Astrocyte (in vitro differentiated cells and primary cell): ENCODE results near the gene HS6ST3.

Experiments
- EZH2 ChIP-seq: IDR thresholded peaks from 2 replicates; pipeline ENCODE4 v1.6.1; 2012; ENCODE audit warnings: mild to moderate bottlenecking, low read length, inconsistent platforms; ENCODE audit not compliant: insufficient read depth
- TF ChIP-seq, protein P1 (sequence below): IDR thresholded peaks from 2 replicates; pipeline ENCODE4 v1.5.1; 2011; ENCODE audit warnings: low read depth, mild to moderate bottlenecking, inconsistent platforms, low read length, moderate library complexity; ENCODE audit not compliant: insufficient read depth

DNA sequence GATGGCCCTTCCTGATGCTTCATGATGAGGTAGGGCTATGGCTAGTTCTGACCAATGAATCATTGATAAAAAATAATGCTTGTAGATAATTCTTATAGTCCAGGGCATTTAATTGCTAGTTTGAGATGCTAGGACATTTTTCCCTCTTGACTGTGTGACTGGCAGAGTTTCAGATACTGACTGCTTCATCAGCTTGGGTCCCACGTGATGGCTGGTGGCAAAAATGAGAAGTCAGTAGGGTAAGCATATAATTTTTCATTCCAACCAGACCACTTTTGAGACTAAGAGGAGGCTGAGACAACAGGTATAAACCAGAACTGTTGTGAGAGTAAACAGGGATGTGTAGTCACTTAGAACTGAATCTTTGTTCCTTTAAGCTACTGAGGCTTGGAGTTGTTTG, 183.3 kb downstream of the HS6ST3 start:
- TF ChIP-seq, protein P1, sequence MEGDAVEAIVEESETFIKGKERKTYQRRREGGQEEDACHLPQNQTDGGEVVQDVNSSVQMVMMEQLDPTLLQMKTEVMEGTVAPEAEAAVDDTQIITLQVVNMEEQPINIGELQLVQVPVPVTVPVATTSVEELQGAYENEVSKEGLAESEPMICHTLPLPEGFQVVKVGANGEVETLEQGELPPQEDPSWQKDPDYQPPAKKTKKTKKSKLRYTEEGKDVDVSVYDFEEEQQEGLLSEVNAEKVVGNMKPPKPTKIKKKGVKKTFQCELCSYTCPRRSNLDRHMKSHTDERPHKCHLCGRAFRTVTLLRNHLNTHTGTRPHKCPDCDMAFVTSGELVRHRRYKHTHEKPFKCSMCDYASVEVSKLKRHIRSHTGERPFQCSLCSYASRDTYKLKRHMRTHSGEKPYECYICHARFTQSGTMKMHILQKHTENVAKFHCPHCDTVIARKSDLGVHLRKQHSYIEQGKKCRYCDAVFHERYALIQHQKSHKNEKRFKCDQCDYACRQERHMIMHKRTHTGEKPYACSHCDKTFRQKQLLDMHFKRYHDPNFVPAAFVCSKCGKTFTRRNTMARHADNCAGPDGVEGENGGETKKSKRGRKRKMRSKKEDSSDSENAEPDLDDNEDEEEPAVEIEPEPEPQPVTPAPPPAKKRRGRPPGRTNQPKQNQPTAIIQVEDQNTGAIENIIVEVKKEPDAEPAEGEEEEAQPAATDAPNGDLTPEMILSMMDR: no peak
- no peak for TF ChIP-seq EZH2
